Activated naive CD8-positive, alpha-beta T cell treated with anti-CD3 and anti-CD28 coated beads for 36 hours (primary cell): Measurements from ENCODE around the gene ZFYVE1. TPM values are rescaled to one million over a fixed set of nuclear protein-coding genes. Genes with fewer than 3 reads are reported as not detected.
A peak's percentile ranks its signal among the peaks of the same experiment; 100 is the strongest.
"Not testable (repeated sequence)": the region's sequence is repeated elsewhere in the genome, so short reads cannot be mapped to it uniquely, and the experiment has no call there.

Experiments
- DNase-seq: peaks from one replicate; pipeline ENCODE4 v3.0.0; 2021
- H3K27ac Mint-ChIP-seq: one replicate; pipeline ENCODE4 v1.8.0; 2022; ENCODE audit warnings: mild to moderate bottlenecking, moderate library complexity, mixed read lengths
- H3K27me3 Mint-ChIP-seq: one replicate; pipeline ENCODE4 v1.8.0; 2022; ENCODE audit warnings: mild to moderate bottlenecking, mixed read lengths
- H3K36me3 Mint-ChIP-seq: one replicate; pipeline ENCODE4 v1.8.0; 2021; ENCODE audit warnings: mild to moderate bottlenecking, mixed read lengths
- H3K4me1 Mint-ChIP-seq: one replicate; pipeline ENCODE4 v1.8.0; 2021; ENCODE audit warnings: mixed read lengths
- H3K4me3 Mint-ChIP-seq: one replicate; pipeline ENCODE4 v1.8.0; 2022; ENCODE audit warnings: mild to moderate bottlenecking, moderate library complexity, mixed read lengths
- H3K9me3 Mint-ChIP-seq: one replicate; pipeline ENCODE4 v1.8.0; 2022; ENCODE audit warnings: mixed read lengths
- total RNA-seq, 2 experiments: library from RNA; stranded (reverse); gene quantifications; one replicate each; pipeline ENCODE4 v1.2.3, GENCODE V29; 2021

ZFYVE1 gene
- total RNA-seq, 2 experiments from 2014 or later = 7.6 to 7.9 TPM

- H3K4me3 Mint-ChIP-seq = no peak overlapping the region
These were observed 46.0 kb downstream of the ZFYVE1 start for GRCh38 chr14:72980863-72981262.

GRCh38 chr14:72978856-72979255 lies 48.0 kb downstream of the ZFYVE1 start:
- Mint-ChIP-seq H3K27ac (no peak overlapping the region), H3K36me3 (peaks cover 7% of the 10 kb centered on the region), H3K4me3 (no peak overlapping the region), H3K27me3 (no peaks in the 10 kb centered on the region), H3K9me3 (no peaks in the 10 kb centered on the region), H3K4me1 (no peaks in the 10 kb centered on the region)
- DNase-seq = no peak

More at GRCh38 chr14:72980863-72981262, 46.0 kb downstream of the ZFYVE1 start:
- no peak for DNase-seq
- no peak overlapping the region for H3K27ac Mint-ChIP-seq
- peaks cover 20% of the 10 kb centered on the region for H3K36me3 Mint-ChIP-seq
- H3K4me1 Mint-ChIP-seq = no peaks in the 10 kb centered on the region
- no peaks in the 10 kb centered on the region for H3K27me3 Mint-ChIP-seq
- no peaks in the 10 kb centered on the region for H3K9me3 Mint-ChIP-seq

GRCh38 chr14:72975770-72976169 lies 51.1 kb downstream of the ZFYVE1 start:
- Mint-ChIP-seq H3K4me3 (no peak overlapping the region), H3K27ac (no peak overlapping the region), H3K9me3 (no peaks in the 10 kb centered on the region), H3K27me3 (no peaks in the 10 kb centered on the region), H3K36me3 (peaks cover 7% of the 10 kb centered on the region), H3K4me1 (no peaks in the 10 kb centered on the region)
- no peak for DNase-seq

DNA sequence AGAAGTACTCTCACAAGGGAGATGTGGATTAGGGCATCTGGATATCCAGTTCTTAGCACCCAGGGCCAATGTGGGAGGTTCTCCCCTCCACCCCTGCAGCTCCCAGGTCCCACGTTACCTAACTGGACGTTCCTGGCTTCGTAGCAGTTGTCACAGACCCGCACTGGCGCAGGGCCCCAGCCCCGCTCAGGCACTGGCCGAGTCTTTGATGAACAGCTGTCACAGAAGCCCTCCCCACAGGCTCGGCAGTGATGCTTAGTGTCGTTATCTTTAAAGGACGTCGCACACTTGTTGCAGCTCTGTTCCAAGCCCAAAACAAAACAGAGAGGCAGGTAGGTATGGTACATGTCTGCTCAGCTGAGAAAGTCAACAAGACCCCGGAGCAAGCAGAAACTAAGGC lies 52.2 kb downstream of the ZFYVE1 start:
- H3K36me3 Mint-ChIP-seq = peaks cover 13% of the 10 kb centered on the region
- no peak for DNase-seq
- no peaks in the 10 kb centered on the region for H3K4me1 Mint-ChIP-seq
- no peaks in the 10 kb centered on the region for H3K27me3 Mint-ChIP-seq
- H3K4me3 Mint-ChIP-seq = no peak overlapping the region
- H3K9me3 Mint-ChIP-seq = no peaks in the 10 kb centered on the region
- H3K27ac Mint-ChIP-seq = no peak overlapping the region

DNA sequence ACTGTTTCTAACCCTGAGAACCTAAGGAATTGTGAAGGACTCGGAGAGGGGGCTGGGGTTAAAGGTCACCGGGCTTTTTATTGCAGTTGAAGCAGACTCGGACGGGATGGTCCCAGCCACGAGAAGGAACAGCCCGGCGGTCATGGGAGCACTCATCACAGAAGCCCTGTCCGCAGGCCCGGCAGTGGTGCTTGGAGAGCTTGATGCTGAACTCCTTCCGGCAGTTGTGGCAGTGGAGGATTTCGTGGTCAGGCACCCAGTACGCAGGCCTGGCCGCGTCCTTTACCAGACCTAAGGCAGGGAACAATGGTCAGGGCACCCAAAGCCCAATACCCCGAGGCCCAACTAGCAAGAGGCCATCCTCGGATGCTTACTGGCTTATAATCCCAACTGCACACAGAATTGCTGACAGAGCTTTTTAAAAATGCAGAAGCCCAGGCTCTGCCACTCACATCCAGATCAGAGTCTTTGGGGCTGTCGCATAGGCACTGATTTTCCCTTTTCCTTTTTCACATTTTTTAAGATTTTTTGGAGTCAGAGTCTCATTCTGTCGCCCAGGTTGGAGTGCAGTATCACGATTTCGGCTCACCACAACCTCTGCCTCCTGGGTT lies 56.0 kb downstream of the ZFYVE1 start:
- no peak overlapping the region for H3K4me3 Mint-ChIP-seq
- H3K27me3 Mint-ChIP-seq = no peaks in the 10 kb centered on the region
- H3K36me3 Mint-ChIP-seq = peaks cover 16% of the 10 kb centered on the region

DNA sequence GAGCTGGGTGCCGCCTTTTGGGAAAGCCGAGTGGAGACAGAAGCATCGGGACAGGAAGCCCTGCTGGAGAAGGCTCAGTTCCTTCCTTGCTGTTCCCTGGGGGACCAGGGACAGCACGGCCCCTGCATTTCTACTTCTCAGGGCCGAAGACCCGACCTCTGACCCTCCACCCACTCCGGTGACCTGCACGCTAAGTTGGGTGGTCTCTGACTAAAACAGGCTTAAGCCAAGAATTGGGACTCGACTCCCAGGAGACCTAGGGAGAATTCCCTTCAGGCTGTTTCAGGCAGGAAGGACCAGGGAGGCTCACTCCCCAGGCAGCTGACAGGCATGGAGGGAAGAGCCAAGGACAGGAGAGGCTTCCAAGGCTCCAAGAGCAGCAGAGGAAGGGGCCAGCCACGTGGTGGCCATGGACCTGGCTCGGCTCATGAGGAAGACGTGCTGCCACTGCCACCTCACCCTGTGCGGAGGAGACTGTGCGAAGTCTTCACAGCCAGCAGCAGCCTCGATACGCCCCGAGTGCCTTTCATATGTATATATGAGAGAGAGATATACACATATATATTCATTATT lies 56.8 kb downstream of the ZFYVE1 start:
- DNase-seq = no peak
- peaks cover 15% of the 10 kb centered on the region for H3K36me3 Mint-ChIP-seq
- no peaks in the 10 kb centered on the region for H3K9me3 Mint-ChIP-seq
- H3K4me1 Mint-ChIP-seq = no peaks in the 10 kb centered on the region
- no peaks in the 10 kb centered on the region for H3K27me3 Mint-ChIP-seq
- no peak overlapping the region for H3K27ac Mint-ChIP-seq
- no peak overlapping the region for H3K4me3 Mint-ChIP-seq

More for the DNA sequence above, 56.0 kb downstream of the ZFYVE1 start:
- Mint-ChIP-seq H3K9me3 (no peaks in the 10 kb centered on the region), H3K4me1 (no peaks in the 10 kb centered on the region), H3K27ac (no peak overlapping the region)
- DNase-seq = no peak

- no peak for DNase-seq
- no peak overlapping the region for H3K27ac Mint-ChIP-seq
- H3K9me3 Mint-ChIP-seq = no peaks in the 10 kb centered on the region
- peaks cover 1% of the 10 kb centered on the region for H3K4me1 Mint-ChIP-seq
- no peak overlapping the region for H3K4me3 Mint-ChIP-seq
- no peaks in the 10 kb centered on the region for H3K27me3 Mint-ChIP-seq
- peaks cover 20% of the 10 kb centered on the region for H3K36me3 Mint-ChIP-seq
These were observed 58.6 kb downstream of the ZFYVE1 start for GRCh38 chr14:72968316-72968715.

DNA sequence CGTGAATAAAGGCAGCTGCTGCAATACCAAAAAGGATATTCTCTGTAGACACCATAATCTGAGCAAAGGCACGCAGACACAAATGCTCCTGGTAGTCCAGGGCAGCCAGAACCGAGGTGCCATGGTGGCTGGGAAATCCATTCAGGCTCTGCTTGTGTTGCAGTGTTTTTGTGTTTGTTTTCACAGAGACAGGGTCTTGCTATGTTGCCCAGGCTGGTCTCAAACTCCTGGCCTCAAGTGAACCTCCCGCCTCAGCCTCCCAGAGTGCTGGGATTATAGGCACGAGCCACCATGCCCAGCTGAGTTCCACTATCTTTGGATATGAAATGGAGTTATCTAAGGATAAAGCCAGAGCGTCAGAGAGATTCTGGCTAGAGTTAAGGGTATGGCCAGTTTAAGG lies 60.9 kb downstream of the ZFYVE1 start:
- DNase-seq = no peak
- Mint-ChIP-seq H3K9me3 (no peaks in the 10 kb centered on the region), H3K27ac (no peak overlapping the region), H3K4me3 (no peak overlapping the region), H3K4me1 (peaks cover 5% of the 10 kb centered on the region), H3K27me3 (no peaks in the 10 kb centered on the region), H3K36me3 (peaks cover 21% of the 10 kb centered on the region)

DNA sequence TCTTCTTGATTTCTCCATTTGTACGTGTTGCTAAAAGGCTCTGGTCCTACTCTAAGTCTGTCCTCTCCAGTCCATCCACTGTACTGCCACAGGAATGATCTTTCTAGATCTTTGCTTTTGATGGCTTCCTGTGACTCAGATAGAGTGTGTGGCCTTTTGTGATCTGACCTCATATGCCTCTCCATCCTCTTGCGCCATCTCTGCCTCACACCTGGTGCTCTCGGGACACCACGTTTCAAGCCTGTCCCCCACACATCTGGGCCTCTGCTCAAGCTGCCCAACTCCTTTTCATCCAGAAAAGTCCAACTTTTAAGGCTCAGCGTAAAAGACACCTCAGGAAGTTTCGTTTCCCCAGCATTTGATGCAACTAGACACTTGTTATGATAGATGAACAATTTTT lies 61.7 kb downstream of the ZFYVE1 start:
- no peak for DNase-seq
- H3K27me3 Mint-ChIP-seq = no peaks in the 10 kb centered on the region
- no peak overlapping the region for H3K4me3 Mint-ChIP-seq
- peak overlapping the region; percentile 1 for H3K27ac Mint-ChIP-seq
- peaks cover 28% of the 10 kb centered on the region for H3K36me3 Mint-ChIP-seq
- H3K4me1 Mint-ChIP-seq = peaks cover 5% of the 10 kb centered on the region
- H3K9me3 Mint-ChIP-seq = no peaks in the 10 kb centered on the region

DNA sequence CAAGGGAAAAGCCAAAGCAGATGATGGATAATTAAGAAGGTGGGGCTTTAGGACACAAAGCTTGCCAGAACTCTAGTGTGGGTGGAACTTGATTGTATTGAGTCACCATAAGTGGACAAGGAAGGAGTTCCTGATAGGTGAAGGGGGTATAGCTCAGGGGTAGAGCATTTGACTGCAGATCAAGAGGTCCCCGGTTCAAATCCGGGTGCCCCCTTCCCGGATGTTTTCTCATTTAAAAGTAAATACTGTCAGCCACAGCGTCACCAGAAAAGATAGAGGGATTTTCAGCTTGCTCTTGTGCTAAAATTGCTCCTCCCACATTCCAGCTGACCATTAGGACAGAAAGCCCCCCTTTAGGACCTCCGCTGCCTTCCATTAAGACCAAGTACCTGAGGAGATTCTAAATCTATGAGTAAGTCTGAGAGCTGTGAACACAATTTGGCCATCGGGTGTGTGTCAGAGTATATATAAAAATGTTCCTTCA lies 64.0 kb downstream of the ZFYVE1 start:
- Mint-ChIP-seq H3K9me3 (no peaks in the 10 kb centered on the region), H3K36me3 (peaks cover 19% of the 10 kb centered on the region), H3K4me3 (no peak overlapping the region), H3K27me3 (no peaks in the 10 kb centered on the region), H3K4me1 (peaks cover 5% of the 10 kb centered on the region), H3K27ac (peak overlapping the region; percentile 18)
- DNase-seq = no peak

- H3K4me1 Mint-ChIP-seq, H3K27ac Mint-ChIP-seq: not testable (repeated sequence)
- peaks cover 19% of the 10 kb centered on the region for H3K36me3 Mint-ChIP-seq
These were observed 64.6 kb downstream of the ZFYVE1 start for GRCh38 chr14:72962336-72962754.

GRCh38 chr14:72961579-72962335 lies 65.1 kb downstream of the ZFYVE1 start:
- Mint-ChIP-seq H3K27ac (no peak overlapping the region), H3K4me3 (no peak overlapping the region), H3K27me3 (no peaks in the 10 kb centered on the region), H3K36me3 (peaks cover 19% of the 10 kb centered on the region), H3K4me1 (peaks cover 5% of the 10 kb centered on the region), H3K9me3 (no peaks in the 10 kb centered on the region)
- DNase-seq = no peak

More at GRCh38 chr14:72962336-72962754, 64.6 kb downstream of the ZFYVE1 start:
- H3K4me3 Mint-ChIP-seq, H3K27me3 Mint-ChIP-seq, H3K9me3 Mint-ChIP-seq, DNase-seq: not testable (repeated sequence)

DNA sequence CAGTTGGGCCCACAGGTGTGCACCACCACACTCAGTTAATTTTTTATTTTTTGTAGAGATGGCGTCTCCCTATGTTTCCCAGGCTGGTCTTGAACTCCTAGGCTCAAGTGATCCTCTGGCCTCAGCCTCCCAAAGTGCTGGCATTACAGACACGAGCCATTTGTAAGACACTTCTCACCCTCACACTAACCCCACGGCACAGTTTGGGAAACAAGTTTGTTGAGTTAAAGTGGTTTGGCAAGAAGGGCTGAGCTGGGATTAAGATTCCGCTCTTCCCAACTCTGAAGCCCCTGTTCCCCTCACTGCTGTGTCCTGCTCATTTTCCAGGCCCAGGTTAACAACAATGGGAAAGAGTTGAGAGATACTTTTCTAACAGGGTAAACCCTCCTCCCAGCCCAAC lies 65.9 kb downstream of the ZFYVE1 start:
- not testable (repeated sequence) for H3K9me3 Mint-ChIP-seq, H3K4me1 Mint-ChIP-seq, H3K27ac Mint-ChIP-seq, DNase-seq, H3K4me3 Mint-ChIP-seq, H3K27me3 Mint-ChIP-seq
- H3K36me3 Mint-ChIP-seq = peaks cover 23% of the 10 kb centered on the region

GRCh38 chr14:72958548-72958947 lies 68.4 kb downstream of the ZFYVE1 start:
- Mint-ChIP-seq H3K9me3 (no peaks in the 10 kb centered on the region), H3K27me3 (no peaks in the 10 kb centered on the region), H3K36me3 (peaks cover 28% of the 10 kb centered on the region), H3K27ac (no peak overlapping the region), H3K4me1 (peaks cover 5% of the 10 kb centered on the region), H3K4me3 (no peak overlapping the region)
- DNase-seq = no peak

DNA sequence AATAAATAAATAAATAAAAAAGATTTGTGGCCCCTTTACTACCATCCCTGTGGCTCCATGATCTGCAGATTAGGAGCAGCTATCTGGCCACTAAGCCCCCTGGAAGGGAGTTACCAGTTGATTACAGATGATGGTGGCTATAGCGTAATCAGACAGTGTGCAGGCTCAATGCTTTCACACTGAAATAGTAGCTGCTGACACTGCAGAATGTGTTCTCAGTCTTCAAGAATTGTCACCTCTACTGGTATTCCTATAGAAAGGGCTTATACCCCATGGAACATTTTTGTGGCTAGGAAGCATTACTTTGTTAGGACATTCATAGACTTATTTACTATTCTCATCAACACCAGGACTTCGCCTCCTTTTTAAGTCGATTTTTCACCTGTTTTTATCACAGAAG lies 69.7 kb downstream of the ZFYVE1 start:
- no peak for DNase-seq
- Mint-ChIP-seq H3K4me3 (no peak overlapping the region), H3K27ac (no peak overlapping the region), H3K27me3 (no peaks in the 10 kb centered on the region), H3K4me1 (no peaks in the 10 kb centered on the region), H3K9me3 (no peaks in the 10 kb centered on the region), H3K36me3 (peaks cover 24% of the 10 kb centered on the region)
